H9 (cell line): ENCODE results near the gene VWDE. TPM values are rescaled to one million over a fixed set of nuclear protein-coding genes. Genes with fewer than 3 reads are reported as not detected.

Experiments
- DNase-seq: peaks from one replicate; pipeline ENCODE4 v3.0.0-alpha.2; 2017
- H2AFZ ChIP-seq: one replicate; pipeline ENCODE4 v1.6.1; 2013; ENCODE audit warnings: mild to moderate bottlenecking, low read length, control low read depth, moderate library complexity
- H2AK5ac ChIP-seq: 2 replicates; pipeline ENCODE4 v1.6.1; 2013; ENCODE audit warnings: low read length, control low read depth, mixed read lengths; ENCODE audit not compliant: insufficient read length
- H2BK120ac ChIP-seq: one replicate; pipeline ENCODE4 v1.6.1; 2013; ENCODE audit warnings: low read depth, mild to moderate bottlenecking, low read length, control low read depth, inconsistent platforms; ENCODE audit not compliant: poor library complexity, severe bottlenecking
- H2BK12ac ChIP-seq: 2 replicates; pipeline ENCODE4 v1.6.1; 2013; ENCODE audit warnings: low read length, control low read depth, mixed read lengths, low read depth; ENCODE audit not compliant: insufficient read length
- H2BK15ac ChIP-seq: 2 replicates; pipeline ENCODE4 v1.6.1; 2013; ENCODE audit warnings: low read depth, low read length, control low read depth
- H2BK20ac ChIP-seq: one replicate; pipeline ENCODE4 v1.6.1; 2013; ENCODE audit warnings: low read depth, mild to moderate bottlenecking, low read length, control low read depth, inconsistent platforms; ENCODE audit not compliant: poor library complexity, severe bottlenecking
- H2BK5ac ChIP-seq: 2 replicates; pipeline ENCODE4 v1.6.1; 2013; ENCODE audit warnings: low read length, control low read depth, mixed read lengths; ENCODE audit not compliant: insufficient read length
- H3K14ac ChIP-seq: 2 replicates; pipeline ENCODE4 v1.6.1; 2013; ENCODE audit warnings: low read length, control low read depth; ENCODE audit not compliant: insufficient read depth
- H3K18ac ChIP-seq: 2 replicates; pipeline ENCODE4 v1.6.1; 2013; ENCODE audit warnings: low read depth, mild to moderate bottlenecking, mixed read lengths, low read length, control low read depth; ENCODE audit not compliant: insufficient read length
- H3K23ac ChIP-seq: 2 replicates; pipeline ENCODE4 v1.6.1; 2013; ENCODE audit warnings: low read length, control low read depth, mixed read lengths, low read depth; ENCODE audit not compliant: insufficient read length
- H3K23me2 ChIP-seq: 2 replicates; pipeline ENCODE4 v1.6.1; 2013; ENCODE audit warnings: low read depth, mild to moderate bottlenecking, mixed read lengths, low read length, control low read depth; ENCODE audit not compliant: insufficient read length, poor library complexity, severe bottlenecking
- H3K27ac ChIP-seq: 2 replicates; pipeline ENCODE4 v1.5.1; 2013; ENCODE audit warnings: low read length, control low read depth, mixed read lengths, low read depth; ENCODE audit not compliant: insufficient read length
- H3K27me3 ChIP-seq: 2 replicates; pipeline ENCODE4 v1.6.1; 2013; ENCODE audit warnings: low read length, control low read depth, inconsistent platforms; ENCODE audit not compliant: insufficient read depth
- H3K4ac ChIP-seq: 2 replicates; pipeline ENCODE4 v1.6.1; 2013; ENCODE audit warnings: low read depth, mild to moderate bottlenecking, control low read depth, inconsistent platforms, low read length, moderate library complexity
- H3K4me1 ChIP-seq: 2 replicates; pipeline ENCODE4 v1.6.1; 2013; ENCODE audit warnings: low read length, control low read depth, inconsistent platforms; ENCODE audit not compliant: insufficient read depth
- H3K4me2 ChIP-seq: 2 replicates; pipeline ENCODE4 v1.6.1; 2013; ENCODE audit warnings: low read length, control low read depth, mixed read lengths; ENCODE audit not compliant: insufficient read length, insufficient read depth
- H3K56ac ChIP-seq: 2 replicates; pipeline ENCODE4 v1.6.1; 2013; ENCODE audit warnings: low read depth, mild to moderate bottlenecking, mixed read lengths, low read length, control low read depth; ENCODE audit not compliant: insufficient read length
- H3K79me1 ChIP-seq: 2 replicates; pipeline ENCODE4 v1.6.1; 2013; ENCODE audit warnings: low read depth, mild to moderate bottlenecking, moderate library complexity, low read length, control low read depth, inconsistent platforms; ENCODE audit not compliant: insufficient read depth, poor library complexity, severe bottlenecking
- H3K79me2 ChIP-seq: 2 replicates; pipeline ENCODE4 v1.6.1; 2013; ENCODE audit warnings: low read length, control low read depth, inconsistent platforms; ENCODE audit not compliant: insufficient read depth
- H3K9ac ChIP-seq: 2 replicates; pipeline ENCODE4 v1.6.1; 2013; ENCODE audit warnings: low read length, control low read depth, mixed read lengths; ENCODE audit not compliant: insufficient read length; ENCODE audit errors: extremely low read depth
- H3K9me3 ChIP-seq: one replicate; pipeline ENCODE4 v1.6.1; 2013; ENCODE audit warnings: low read depth, low read length, inconsistent platforms; ENCODE audit not compliant: control insufficient read depth
- H3T11ph ChIP-seq: one replicate; pipeline ENCODE4 v1.6.1; 2013; ENCODE audit warnings: mild to moderate bottlenecking, low read length, control low read depth, inconsistent platforms
- H4K20me1 ChIP-seq: one replicate; pipeline ENCODE4 v1.6.1; 2013; ENCODE audit not compliant: control insufficient read depth, insufficient read length, insufficient read depth
- H4K5ac ChIP-seq: 2 replicates; pipeline ENCODE4 v1.6.1; 2013; ENCODE audit warnings: low read depth, mild to moderate bottlenecking, mixed read lengths, low read length, control low read depth; ENCODE audit not compliant: insufficient read length
- H4K8ac ChIP-seq: replicated peaks from 2 replicates; pipeline ENCODE4 v1.6.1; 2013; ENCODE audit warnings: low read length, control low read depth, mixed read lengths, low read depth; ENCODE audit not compliant: insufficient read length
- H4K91ac ChIP-seq: 2 replicates; pipeline ENCODE4 v1.6.1; 2013; ENCODE audit warnings: low read depth, mild to moderate bottlenecking, moderate library complexity, mixed read lengths, low read length, control low read depth; ENCODE audit not compliant: insufficient read length
- H3K27ac Mint-ChIP-seq, 3 experiments: 2 replicates in 2 of 3; 3 replicates in 1 of 3; pipeline ENCODE4 v1.8.0; 2020 to 2021; ENCODE audit warnings: mixed read lengths in 3 of 3, mild to moderate bottlenecking in 1 of 3, moderate library complexity in 1 of 3
- H3K27me3 Mint-ChIP-seq: 2 replicates; pipeline ENCODE4 v1.8.0; 2021; ENCODE audit warnings: low read depth, mild to moderate bottlenecking, moderate library complexity, mixed read lengths
- H3K36me3 Mint-ChIP-seq, 3 experiments: 2 replicates in 2 of 3; 3 replicates in 1 of 3; pipeline ENCODE4 v1.8.0; 2020 to 2021; ENCODE audit warnings: low read depth in 3 of 3, mixed read lengths in 3 of 3; ENCODE audit not compliant: insufficient read depth in 1 of 3
- H3K4me1 Mint-ChIP-seq, 2 experiments: 2 replicates each; pipeline ENCODE4 v1.8.0; 2020; ENCODE audit warnings: mixed read lengths in 2 of 2
- H3K4me3 Mint-ChIP-seq, 2 experiments: 2 replicates in 1 of 2; 3 replicates in 1 of 2; pipeline ENCODE4 v1.8.0; 2020 to 2021; ENCODE audit warnings: mild to moderate bottlenecking in 2 of 2, mixed read lengths in 2 of 2, moderate library complexity in 1 of 2
- H3K9me3 Mint-ChIP-seq, 2 experiments: 2 replicates in 1 of 2; 3 replicates in 1 of 2; pipeline ENCODE4 v1.8.0; 2020; ENCODE audit warnings: mild to moderate bottlenecking in 2 of 2, mixed read lengths in 2 of 2, moderate library complexity in 1 of 2
- WGBS: extraction: QIAGEN DNeasy Blood & Tissue Kit; methylation state at CpG from one replicate; pipeline ENCODE4 v1.1.7; 2013; ENCODE audit warnings: missing lambda C conversion rate, low lambda C conversion rate, mixed read lengths; ENCODE audit not compliant: insufficient read length; ENCODE audit errors: extremely low coverage; 5-methylcytosine and 5-hydroxymethylcytosine counted together
- total RNA-seq: library from RNA; stranded (reverse); gene quantifications from 2 replicates; pipeline ENCODE4 v1.2.1, GENCODE V29; 2021
- TF ChIP-seq, protein P1 (sequence below): fragments of 200-600 bp; sonication (generic); conservative IDR thresholded peaks from 3 replicates; pipeline ENCODE4 v1.8.0; 2021; ENCODE audit warnings: antibody characterized with exemption, mild to moderate bottlenecking

Gene VWDE
- total RNA-seq, 1 experiment from 2014 or later: 18.1 TPM

DNA sequence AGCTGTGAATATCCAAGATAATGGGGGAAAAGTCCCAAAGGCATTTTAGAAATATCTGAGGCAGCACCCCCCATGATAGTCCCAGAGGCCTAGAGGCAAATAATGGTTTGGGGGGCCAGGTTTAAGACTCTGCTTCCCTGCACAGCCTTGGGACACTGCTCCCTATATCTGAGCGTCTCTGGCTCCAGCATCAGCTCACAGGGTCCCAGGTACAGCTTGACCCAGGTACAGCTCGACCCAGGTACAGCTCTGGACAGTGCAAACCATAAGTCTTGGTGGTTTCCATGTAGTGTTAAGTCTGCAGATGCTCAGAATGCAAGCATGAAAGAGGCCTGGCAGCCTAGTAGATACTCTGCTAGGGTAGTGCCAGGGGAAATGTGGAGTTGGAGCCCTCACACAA, 47.0 kb upstream of the VWDE start:
- no peak overlapping the region for H2BK12ac ChIP-seq
- no peak overlapping the region for H4K8ac ChIP-seq
- H4K20me1 ChIP-seq: no peaks in the 10 kb centered on the region
- no peak overlapping the region for H3K4ac ChIP-seq
- no peaks in the 10 kb centered on the region for H3K9me3 ChIP-seq
- no peaks in the 10 kb centered on the region for H3K79me1 ChIP-seq
- no peaks in the 10 kb centered on the region for H3K23me2 ChIP-seq
- no peak overlapping the region for H2AK5ac ChIP-seq
- Mint-ChIP-seq H3K27me3 (no peaks in the 10 kb centered on the region), H3K4me1 (peaks cover 12 to 23% of the 10 kb centered on the region in 2 experiments), H3K4me3 (no peak overlapping the region), H3K9me3 (peaks cover 11 to 20% of the 10 kb centered on the region in 2 experiments), H3K27ac (peak overlapping the region in 1 of 3 experiments; percentile 89; a peak in 1 of 7 replicates), H3K36me3 (peaks cover 8 to 20% (median 13%) of the 10 kb centered on the region in 3 experiments; a peak in 6 of 7 replicates)
- H3K56ac ChIP-seq: no peak overlapping the region
- no peak overlapping the region for H2BK20ac ChIP-seq
- H3K27me3 ChIP-seq: no peaks in the 10 kb centered on the region
- peaks cover 8% of the 10 kb centered on the region; the same call in 1 of the 2 replicates for H3K4me1 ChIP-seq
- H3T11ph ChIP-seq: no peak overlapping the region
- no peak overlapping the region for H3K27ac ChIP-seq
- no peaks in the 10 kb centered on the region for H3K79me2 ChIP-seq
- H3K18ac ChIP-seq: no peak overlapping the region
- H4K5ac ChIP-seq: no peak overlapping the region
- no peak overlapping the region for H2AFZ ChIP-seq
- DNase-seq: no peak
- H3K9ac ChIP-seq: no peak overlapping the region
- H2BK15ac ChIP-seq: no peak overlapping the region
- H2BK120ac ChIP-seq: no peak overlapping the region
- H3K23ac ChIP-seq: no peak overlapping the region
- no peak overlapping the region for H3K4me2 ChIP-seq
- no peak overlapping the region for H4K91ac ChIP-seq
- TF ChIP-seq, protein P1, sequence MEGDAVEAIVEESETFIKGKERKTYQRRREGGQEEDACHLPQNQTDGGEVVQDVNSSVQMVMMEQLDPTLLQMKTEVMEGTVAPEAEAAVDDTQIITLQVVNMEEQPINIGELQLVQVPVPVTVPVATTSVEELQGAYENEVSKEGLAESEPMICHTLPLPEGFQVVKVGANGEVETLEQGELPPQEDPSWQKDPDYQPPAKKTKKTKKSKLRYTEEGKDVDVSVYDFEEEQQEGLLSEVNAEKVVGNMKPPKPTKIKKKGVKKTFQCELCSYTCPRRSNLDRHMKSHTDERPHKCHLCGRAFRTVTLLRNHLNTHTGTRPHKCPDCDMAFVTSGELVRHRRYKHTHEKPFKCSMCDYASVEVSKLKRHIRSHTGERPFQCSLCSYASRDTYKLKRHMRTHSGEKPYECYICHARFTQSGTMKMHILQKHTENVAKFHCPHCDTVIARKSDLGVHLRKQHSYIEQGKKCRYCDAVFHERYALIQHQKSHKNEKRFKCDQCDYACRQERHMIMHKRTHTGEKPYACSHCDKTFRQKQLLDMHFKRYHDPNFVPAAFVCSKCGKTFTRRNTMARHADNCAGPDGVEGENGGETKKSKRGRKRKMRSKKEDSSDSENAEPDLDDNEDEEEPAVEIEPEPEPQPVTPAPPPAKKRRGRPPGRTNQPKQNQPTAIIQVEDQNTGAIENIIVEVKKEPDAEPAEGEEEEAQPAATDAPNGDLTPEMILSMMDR: no peak
- H3K14ac ChIP-seq: no peak overlapping the region
- WGBS: no CpG with 5 or more reads among the region's 2 CpGs
- H2BK5ac ChIP-seq: no peak overlapping the region
